Endothelial cell of umbilical vein (primary cell): Measurements from ENCODE around the gene FZD7. TPM values are rescaled to one million over a fixed set of nuclear protein-coding genes. Genes with fewer than 3 reads are reported as not detected.

ENCODE experiments used
- BruUV-seq: library from RNA; stranded (reverse); fragments of 400-500 nt; replicated peaks from 2 replicates; lab custom pipeline; 2021; lab: Mats Ljungman, UMichigan
- CTCF ChIA-PET: fragments of 300-600, 350-600 bp; sonication (Branson Sonifier 250); formaldehyde crosslinking; loops from one replicate; lab custom pipeline; 2021; ENCODE audit warnings: antibody characterized with exemption, inconsistent platforms; lab: Charles Lee
- POLR2A ChIA-PET: fragments of 300-600, 350-600 bp; sonication (Branson Sonifier 250); formaldehyde crosslinking; loops from one replicate; lab custom pipeline; 2021; ENCODE audit warnings: antibody characterized with exemption, inconsistent platforms; lab: Charles Lee
- DNase-seq: peaks from one replicate; pipeline ENCODE4 v3.0.0-alpha.2; 2011; ENCODE audit warnings: low read depth, low spot score
- FAIRE-seq: peaks from 2 replicates; lab custom pipeline; 2011; peaks lifted over from hg19 to GRCh38; lab: Jason Lieb, UNC
- H2AFZ ChIP-seq: 2 replicates; pipeline ENCODE4 v1.6.0; 2012; ENCODE audit warnings: low read depth, low read length, control low read depth, inconsistent platforms
- H3K27ac ChIP-seq: 2 replicates; pipeline ENCODE4 v1.5.1; 2011; ENCODE audit warnings: low read depth, mild to moderate bottlenecking, control low read depth, low read length, moderate library complexity; ENCODE audit not compliant: insufficient read depth
- H3K27me3 ChIP-seq, 2 experiments: 2 replicates each; pipeline versions ENCODE4 v1.6.0 to v1.6.1; 2011; ENCODE audit warnings: low read length in 2 of 2, mixed read lengths in 1 of 2; ENCODE audit not compliant: control insufficient read depth in 2 of 2, insufficient read depth in 2 of 2
- H3K36me3 ChIP-seq, 2 experiments: 2 replicates in 1 of 2; 3 replicates in 1 of 2; pipeline ENCODE4 v1.5.1; 2011; ENCODE audit warnings: low read length in 2 of 2, mild to moderate bottlenecking in 1 of 2, moderate library complexity in 1 of 2; ENCODE audit not compliant: control insufficient read depth in 2 of 2, insufficient read depth in 2 of 2; ENCODE audit errors: extremely low read depth in 1 of 2
- H3K4me1 ChIP-seq: 3 replicates; pipeline ENCODE4 v1.5.1; 2011; ENCODE audit warnings: mild to moderate bottlenecking, low read length; ENCODE audit not compliant: control insufficient read depth, insufficient read depth; ENCODE audit errors: extremely low read depth
- H3K4me2 ChIP-seq: 2 replicates; pipeline ENCODE4 v1.6.1; 2011; ENCODE audit warnings: low read length, control low read depth, mixed read lengths; ENCODE audit not compliant: insufficient read depth
- H3K4me3 ChIP-seq, 3 experiments: fragments of 200-600 bp in 1 of 3; sonication (generic), shearing (Covaris generic) in 1 of 3; replicated peaks in 1 of 3; 2 replicates each; pipeline ENCODE4 v1.5.1; 2011 to 2016; ENCODE audit warnings: control low read depth in 3 of 3, low read length in 3 of 3, mild to moderate bottlenecking in 2 of 3, inconsistent platforms in 1 of 3, low read depth in 1 of 3, moderate library complexity in 1 of 3; ENCODE audit not compliant: insufficient read depth in 1 of 3
- H3K79me2 ChIP-seq: 2 replicates; pipeline ENCODE4 v1.6.0; 2012; ENCODE audit warnings: low read length, inconsistent platforms; ENCODE audit not compliant: control insufficient read depth, insufficient read depth
- H3K9ac ChIP-seq: replicated peaks from 2 replicates; pipeline ENCODE3; 2011; ENCODE audit warnings: low read length, control low read depth; ENCODE audit not compliant: insufficient read depth; ENCODE audit errors: extremely low read depth
- H3K9me1 ChIP-seq: replicated peaks from 3 replicates; pipeline ENCODE4 v1.6.0; 2011; ENCODE audit warnings: mild to moderate bottlenecking, low read length; ENCODE audit not compliant: control insufficient read depth, insufficient read depth; ENCODE audit errors: extremely low read depth
- H3K9me3 ChIP-seq: replicated peaks from 2 replicates; pipeline ENCODE4 v1.5.1; 2012; ENCODE audit warnings: low read length, inconsistent platforms; ENCODE audit not compliant: control insufficient read depth, insufficient read depth
- H4K20me1 ChIP-seq: replicated peaks from 2 replicates; pipeline ENCODE3; 2011; ENCODE audit warnings: mild to moderate bottlenecking, low read length; ENCODE audit not compliant: control insufficient read depth, insufficient read depth; ENCODE audit errors: extremely low read depth
- EZH2 ChIP-seq: IDR thresholded peaks from 2 replicates; pipeline ENCODE4 v1.6.1; 2012; ENCODE audit warnings: borderline replicate concordance, low read depth, mild to moderate bottlenecking, moderate library complexity, low read length, inconsistent platforms; ENCODE audit not compliant: severe bottlenecking
- FOS ChIP-seq: IDR thresholded peaks from 2 replicates; pipeline ENCODE4 v1.6.1; 2011; ENCODE audit warnings: mild to moderate bottlenecking, low read length, moderate library complexity, borderline replicate concordance; ENCODE audit not compliant: insufficient read depth
- GATA2 ChIP-seq: IDR thresholded peaks from 2 replicates; pipeline ENCODE4 v1.7.0; 2011; ENCODE audit warnings: low read depth, mild to moderate bottlenecking, moderate library complexity, mixed read lengths, low read length; ENCODE audit not compliant: insufficient read length, insufficient read depth
- JUN ChIP-seq: IDR thresholded peaks from 2 replicates; pipeline ENCODE4 v1.6.1; 2011; ENCODE audit warnings: borderline replicate concordance, low read depth; ENCODE audit not compliant: insufficient read length, insufficient read depth
- MYC ChIP-seq: IDR thresholded peaks from one replicate; pipeline ENCODE4 v1.6.1; 2011; ENCODE audit warnings: mild to moderate bottlenecking, low read depth, low read length
- POLR2A ChIP-seq: IDR thresholded peaks from 2 replicates; pipeline ENCODE4 v1.6.1; 2012; ENCODE audit warnings: low read depth, mild to moderate bottlenecking, control low read depth, low read length
- POLR2AphosphoS5 ChIP-seq: IDR thresholded peaks from 2 replicates; pipeline ENCODE4 v1.6.1; 2012; ENCODE audit warnings: low read depth, mild to moderate bottlenecking, control low read depth, low read length, moderate library complexity; ENCODE audit not compliant: insufficient read depth
- dilution Hi-C: fragments of 300-500 bp; cut with MboI; formaldehyde crosslinking; loops from one replicate; pipeline ENCODE4 v1.15.0; 2019; ENCODE audit warnings: low sequenced_read_pairs; ENCODE audit not compliant: extremely low pct_ligation_motif_present
- intact Hi-C: fragments of 100-400 bp; cut with micrococcal nuclease; formaldehyde crosslinking; loops from one replicate; pipeline ENCODE4 v1.10.0; 2022
- polyA plus RNA-seq, 4 experiments: library from polyadenylated mRNA; depleted of rRNA in 3 of 4; stranded (reverse) in 3 of 4; unstranded in 1 of 4; fragments of >200 nt; gene quantifications; 2 replicates each; pipeline versions ENCODE4 v1.2.1 to v1.2.3, GENCODE V29; 2011 to 2012; ENCODE audit warnings: missing spikeins in 1 of 4
- total RNA-seq: library from RNA; stranded (reverse); gene quantifications from 2 replicates; pipeline ENCODE4 v1.2.3, GENCODE V29; 2021
- TF ChIP-seq, protein P1 (sequence below): IDR thresholded peaks from 2 replicates; pipeline ENCODE4 v1.6.1; 2011; ENCODE audit not compliant: insufficient read depth, insufficient read length

FZD7 gene
- total and polyA plus RNA-seq, 2 donors (not counting 3 experiments of a cell fraction or from before 2014, with no cell fraction given) = 0.15 to 0.29 TPM

- FAIRE-seq (no peak), DNase-seq (no peak)
- H3K4me1 ChIP-seq = no peaks in the 10 kb centered on the region
- TF ChIP-seq JUN (no peak), POLR2A (no peak), FOS (no peak), POLR2AphosphoS5 (no peak), EZH2 (no peak)
- TF ChIP-seq, protein P1, sequence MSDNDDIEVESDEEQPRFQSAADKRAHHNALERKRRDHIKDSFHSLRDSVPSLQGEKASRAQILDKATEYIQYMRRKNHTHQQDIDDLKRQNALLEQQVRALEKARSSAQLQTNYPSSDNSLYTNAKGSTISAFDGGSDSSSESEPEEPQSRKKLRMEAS = no peak
- dilution Hi-C loops (no loop called here), intact Hi-C loops (no loop called here)
- H3K79me2 ChIP-seq = no peaks in the 10 kb centered on the region
- H3K4me2 ChIP-seq = no peak overlapping the region
- no peak overlapping the region for H2AFZ ChIP-seq
- no peak overlapping the region for H3K9ac ChIP-seq
- no peak overlapping the region for H3K27ac ChIP-seq
- POLR2A ChIA-PET = no interaction called here
- CTCF ChIA-PET = interaction anchor here (1.3 to 2.7 kb wide), 2 partner anchors 14 to 145 kb away, joined by 3 to 14 read pairs; no protein-coding TSS in a partner anchor
- no peaks in the 10 kb centered on the region for H4K20me1 ChIP-seq
- H3K9me3 ChIP-seq = no peaks in the 10 kb centered on the region
- no peaks in the 10 kb centered on the region for H3K9me1 ChIP-seq
- no peaks in the 10 kb centered on the region for H3K36me3 ChIP-seq
- no peak overlapping the region for H3K4me3 ChIP-seq
- BruUV-seq = no TSS peak
- H3K27me3 ChIP-seq = peaks cover 0 to 14% of the 10 kb centered on the region in 2 experiments
Observed at GRCh38 chr2:202005272-202005887, 28.3 kb upstream of the FZD7 start.

GRCh38 chr2:202006301-202006700 is 27.4 kb upstream of the FZD7 start:
- no peaks in the 10 kb centered on the region for H4K20me1 ChIP-seq
- DNase-seq (no peak), FAIRE-seq (no peak)
- H3K9me1 ChIP-seq = no peaks in the 10 kb centered on the region
- H3K79me2 ChIP-seq = no peaks in the 10 kb centered on the region
- H3K9me3 ChIP-seq = no peaks in the 10 kb centered on the region
- intact Hi-C loops = no loop called here
- ChIA-PET POLR2A (no interaction called here), CTCF (interaction anchor here (2.7 kb wide), 1 partner anchor 13 kb away, joined by 14 read pairs; no protein-coding TSS in a partner anchor)
- no peaks in the 10 kb centered on the region for H3K4me1 ChIP-seq
- no TSS peak for BruUV-seq
- no peak overlapping the region for H2AFZ ChIP-seq
- H3K4me3 ChIP-seq = no peak overlapping the region
- dilution Hi-C loops = no loop called here
- H3K4me2 ChIP-seq = no peak overlapping the region
- no peak for TF ChIP-seq FOS
- no peak for TF ChIP-seq POLR2A
- TF ChIP-seq JUN = no peak
- TF ChIP-seq, protein P1 = no peak
- no peak for TF ChIP-seq GATA2
- TF ChIP-seq MYC = no peak
- TF ChIP-seq POLR2AphosphoS5 = no peak
- no peak for TF ChIP-seq EZH2
- peaks cover under 1 to 19% of the 10 kb centered on the region in 2 experiments for H3K27me3 ChIP-seq
- H3K36me3 ChIP-seq = no peaks in the 10 kb centered on the region
- no peak overlapping the region for H3K9ac ChIP-seq
- H3K27ac ChIP-seq = no peak overlapping the region
